ENCODE data around the gene CFDP1. TPM values are rescaled to one million over a fixed set of nuclear protein-coding genes. Genes with fewer than 3 reads are reported as not detected.

CFDP1 gene
- total RNA-seq, 1 experiment from 2014 or later = 97.6 TPM

- H3K27ac ChIP-seq (ENCODE audit: low read depth, low read length, poor library complexity, severe bottlenecking) = no peak overlapping the region
- no peaks in the 10 kb centered on the region for H3K27me3 ChIP-seq (replicated peaks; ENCODE audit: insufficient read depth, low read depth, low read length, poor library complexity)
- no peak for DNase-seq (ENCODE audit: low spot score)
- H3K9me3 ChIP-seq (ENCODE audit: low read depth, low read length, poor library complexity, severe bottlenecking) = no peaks in the 10 kb centered on the region
- intact Hi-C loops (cut with micrococcal nuclease; ENCODE audit: unreplicated experiment) = no loop called here
- ChIA-PET CTCF (no interaction called here), POLR2A (ENCODE audit: low non-redundant PET) (no interaction called here)
- H3K4me3 ChIP-seq (ENCODE audit: low read depth, low read length, poor library complexity, severe bottlenecking) = no peak overlapping the region
- TF ChIP-seq CTCF (conservative IDR thresholded peaks at IDR 0.05; ENCODE audit: low read depth, low read length) (no peak), EZH2 (IDR thresholded peaks at IDR 0.05; ENCODE audit: borderline replicate concordance, low read depth, low read length, poor library complexity, severe bottlenecking) (no peak)
- peaks cover 7% of the 10 kb centered on the region for H3K4me1 ChIP-seq (ENCODE audit: insufficient read depth, low read length, poor library complexity, severe bottlenecking)
- no TSS peak for BruUV-seq (replicated peaks)
- no peaks in the 10 kb centered on the region for H3K36me3 ChIP-seq (ENCODE audit: insufficient read depth, low read length, poor library complexity, severe bottlenecking)
Measured at GRCh38 chr16:75459691-75460090, 26.4 kb upstream of the CFDP1 start.

GRCh38 chr16:75458439-75458838 lies 25.1 kb upstream of the CFDP1 start:
- no peaks in the 10 kb centered on the region for H3K9me3 ChIP-seq (ENCODE audit: low read depth, low read length, poor library complexity, severe bottlenecking)

GRCh38 chr16:75458029-75458428 lies 24.7 kb upstream of the CFDP1 start:
- peaks cover 7% of the 10 kb centered on the region for H3K4me1 ChIP-seq (ENCODE audit: insufficient read depth, low read length, poor library complexity, severe bottlenecking)
- no peak for DNase-seq (ENCODE audit: low spot score)
- intact Hi-C loops (cut with micrococcal nuclease; ENCODE audit: unreplicated experiment) = no loop called here
- no peaks in the 10 kb centered on the region for H3K36me3 ChIP-seq (ENCODE audit: insufficient read depth, low read length, poor library complexity, severe bottlenecking)
- no peaks in the 10 kb centered on the region for H3K27me3 ChIP-seq (replicated peaks; ENCODE audit: insufficient read depth, low read depth, low read length, poor library complexity)
- ChIA-PET POLR2A (ENCODE audit: low non-redundant PET) (no interaction called here), CTCF (no interaction called here)
- no peak overlapping the region for H3K4me3 ChIP-seq (ENCODE audit: low read depth, low read length, poor library complexity, severe bottlenecking)
- no peaks in the 10 kb centered on the region for H3K9me3 ChIP-seq (ENCODE audit: low read depth, low read length, poor library complexity, severe bottlenecking)
- BruUV-seq (replicated peaks) = no TSS peak
- H3K27ac ChIP-seq (ENCODE audit: low read depth, low read length, poor library complexity, severe bottlenecking) = no peak overlapping the region
- no peak for TF ChIP-seq EZH2 (IDR thresholded peaks at IDR 0.05; ENCODE audit: borderline replicate concordance, low read depth, low read length, poor library complexity, severe bottlenecking)
- TF ChIP-seq CTCF (conservative IDR thresholded peaks at IDR 0.05; ENCODE audit: low read depth, low read length) = no peak

More at GRCh38 chr16:75458439-75458838, 25.1 kb upstream of the CFDP1 start:
- Histone ChIP-seq H3K4me1 (ENCODE audit: insufficient read depth, low read length, poor library complexity, severe bottlenecking) (peaks cover 7% of the 10 kb centered on the region), H3K27ac (ENCODE audit: low read depth, low read length, poor library complexity, severe bottlenecking) (no peak overlapping the region), H3K36me3 (ENCODE audit: insufficient read depth, low read length, poor library complexity, severe bottlenecking) (no peaks in the 10 kb centered on the region), H3K27me3 (replicated peaks; ENCODE audit: insufficient read depth, low read depth, low read length, poor library complexity) (no peaks in the 10 kb centered on the region), H3K4me3 (ENCODE audit: low read depth, low read length, poor library complexity, severe bottlenecking) (no peak overlapping the region)
- CTCF ChIA-PET = no interaction called here
- POLR2A ChIA-PET (ENCODE audit: low non-redundant PET) = no interaction called here
- no TSS peak for BruUV-seq (replicated peaks)
- no peak for DNase-seq (ENCODE audit: low spot score)
- intact Hi-C loops (cut with micrococcal nuclease; ENCODE audit: unreplicated experiment) = no loop called here
- TF ChIP-seq CTCF (conservative IDR thresholded peaks at IDR 0.05; ENCODE audit: low read depth, low read length) (no peak), EZH2 (IDR thresholded peaks at IDR 0.05; ENCODE audit: borderline replicate concordance, low read depth, low read length, poor library complexity, severe bottlenecking) (no peak)
